Kidney epithelial cell (primary cell): ENCODE data around the gene CMPK2. TPM values are rescaled to one million over a fixed set of nuclear protein-coding genes. Genes with fewer than 3 reads are reported as not detected.

ENCODE experiments used
- DNase-seq: peaks from one replicate; pipeline ENCODE4 v3.0.0-alpha.2; 2010; ENCODE audit warnings: low read depth
- H3K27me3 ChIP-seq: 2 replicates; pipeline ENCODE4 v1.6.0; 2011; ENCODE audit warnings: low read length; ENCODE audit not compliant: control insufficient read depth, insufficient read depth
- H3K36me3 ChIP-seq: 2 replicates; pipeline ENCODE4 v1.5.1; 2011; ENCODE audit warnings: low read length; ENCODE audit not compliant: control insufficient read depth, insufficient read depth
- H3K4me3 ChIP-seq: 2 replicates; pipeline ENCODE4 v1.5.1; 2011; ENCODE audit warnings: low read depth, mild to moderate bottlenecking, control low read depth, low read length
- CTCF ChIP-seq: IDR thresholded peaks from 2 replicates; pipeline ENCODE4 v1.5.1; 2011; ENCODE audit warnings: mild to moderate bottlenecking, moderate library complexity, low read length, control low read depth, inconsistent platforms; ENCODE audit not compliant: insufficient read depth, poor library complexity, severe bottlenecking
- total RNA-seq: library from RNA; depleted of rRNA; stranded (reverse); fragments of >200 nt; gene quantifications from 2 replicates; pipeline ENCODE4 v1.2.3, GENCODE V29; 2015

Gene CMPK2
- total RNA-seq, 1 donor from 2014 or later, result 9.0 TPM

GRCh38 chr2:6810961-6811360, 54.7 kb downstream of the CMPK2 start:
- Histone ChIP-seq H3K27me3 (peaks cover 2% of the 10 kb centered on the region), H3K36me3 (no peaks in the 10 kb centered on the region), H3K4me3 (no peak overlapping the region)
- no peak for TF ChIP-seq CTCF
- no peak for DNase-seq

GRCh38 chr2:6808426-6808825, 57.3 kb downstream of the CMPK2 start:
- Histone ChIP-seq H3K4me3 (no peak overlapping the region), H3K36me3 (no peaks in the 10 kb centered on the region), H3K27me3 (peaks cover 2% of the 10 kb centered on the region)
- DNase-seq, result no peak
- TF ChIP-seq CTCF, result no peak

DNA sequence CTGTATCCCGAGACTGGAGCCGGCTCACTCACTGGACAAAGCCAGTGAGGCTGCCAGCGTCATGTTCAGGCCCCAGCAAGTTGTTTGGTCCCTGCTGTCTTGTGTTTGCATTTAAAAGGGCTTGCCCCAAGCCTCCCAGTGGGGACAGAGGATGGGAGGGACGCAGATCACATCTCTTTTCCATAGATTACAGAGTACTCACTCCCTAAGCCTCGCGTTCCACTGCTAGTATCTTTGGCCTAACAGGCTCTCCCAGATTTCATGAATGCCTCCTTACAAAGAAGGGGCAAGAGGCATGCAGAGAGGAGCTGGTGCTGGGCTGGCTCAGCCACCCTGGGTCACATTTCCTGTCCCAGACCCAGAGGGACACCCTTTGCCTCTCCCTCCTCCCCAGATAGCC, 59.1 kb downstream of the CMPK2 start:
- Histone ChIP-seq H3K27me3 (peaks cover 2% of the 10 kb centered on the region), H3K36me3 (no peaks in the 10 kb centered on the region), H3K4me3 (no peak overlapping the region)
- no peak for DNase-seq
- TF ChIP-seq CTCF, result no peak

DNA sequence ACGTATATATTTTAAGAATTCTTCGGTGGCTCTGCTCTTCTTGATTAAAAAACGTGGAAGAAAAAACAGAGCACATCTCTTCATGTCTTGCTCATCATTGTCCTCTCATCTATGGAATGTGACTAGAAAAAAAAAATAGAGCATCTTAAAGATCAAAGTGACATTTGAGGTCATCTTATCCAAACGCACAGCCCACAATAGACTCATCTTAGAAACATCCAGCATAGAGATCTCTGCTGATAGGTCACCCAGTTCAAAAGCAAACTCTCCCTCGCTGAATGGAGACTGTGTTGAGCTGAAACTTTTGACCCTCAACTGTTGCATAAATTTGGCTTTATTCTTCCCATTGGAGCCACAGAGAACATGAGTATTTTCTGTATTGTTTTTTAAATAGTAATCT, 65.2 kb downstream of the CMPK2 start:
- H3K4me3 ChIP-seq, result no peak overlapping the region
- no peak for DNase-seq
- no peaks in the 10 kb centered on the region for H3K36me3 ChIP-seq
- H3K27me3 ChIP-seq, result no peaks in the 10 kb centered on the region
- TF ChIP-seq CTCF, result no peak

Other genes with a start within 250 kb of the CMPK2 start
- 3.6 and 4.9 TPM in 2 replicates for gene RSAD2, start 11.9 kb upstream of the CMPK2 start, total RNA-seq
- gene RNF144A, start 51.5 kb upstream of the CMPK2 start, total RNA-seq, result 23.5 and 32.7 TPM in 2 replicates